Brain pericyte (primary cell): ENCODE measurements around the gene ABCC12.
"Not testable (repeated sequence)": the region's sequence is repeated elsewhere in the genome, so short reads cannot be mapped to it uniquely, and the experiment has no call there.

ENCODE experiments used
- DNase-seq: peaks from one replicate; pipeline ENCODE4 v3.0.0-alpha.2; 2012; ENCODE audit warnings: low read depth, low spot score

Gene ABCC12

GRCh38 chr16:48155926-48156789, at the start of gene ABCC12:
ABCC12 (minus strand) TSS chr16:48155993; CDS start chr16:48146424, 9,569 bp downstream.
- DNase-seq, result no peak

GRCh38 chr16:48204825-48205151, 49.0 kb upstream of the ABCC12 start:
- DNase-seq, result no peak

GRCh38 chr16:48203974-48204824, 48.4 kb upstream of the ABCC12 start:
- DNase-seq, result no peak

- no peak for DNase-seq
Observed at GRCh38 chr16:48201515-48202201, 45.9 kb upstream of the ABCC12 start.

- DNase-seq, result no peak
Observed at GRCh38 chr16:48197294-48197693, 41.5 kb upstream of the ABCC12 start.

GRCh38 chr16:48194828-48195556, 39.2 kb upstream of the ABCC12 start:
- no peak for DNase-seq

- DNase-seq, result no peak
Observed at GRCh38 chr16:48193846-48194245, 38.1 kb upstream of the ABCC12 start.

GRCh38 chr16:48188449-48189102, 32.8 kb upstream of the ABCC12 start:
- no peak for DNase-seq

GRCh38 chr16:48187779-48188178, 32.0 kb upstream of the ABCC12 start:
- no peak for DNase-seq

- DNase-seq, result no peak
Observed at GRCh38 chr16:48184681-48185080, 28.9 kb upstream of the ABCC12 start.

- DNase-seq, result no peak
Observed at GRCh38 chr16:48182979-48183537, 27.3 kb upstream of the ABCC12 start.

GRCh38 chr16:48181746-48182520, 26.1 kb upstream of the ABCC12 start:
- DNase-seq, result not testable (repeated sequence)

GRCh38 chr16:48180868-48181480, 25.2 kb upstream of the ABCC12 start:
- DNase-seq, result no peak

- no peak for DNase-seq
Observed at GRCh38 chr16:48176635-48177408, 21.0 kb upstream of the ABCC12 start.

GRCh38 chr16:48173889-48174288, 18.1 kb upstream of the ABCC12 start:
- no peak for DNase-seq

GRCh38 chr16:48172682-48173081, 16.9 kb upstream of the ABCC12 start:
- DNase-seq, result no peak

- DNase-seq, result no peak
Observed at GRCh38 chr16:48169896-48170295, 14.1 kb upstream of the ABCC12 start.

GRCh38 chr16:48168075-48168474, 12.3 kb upstream of the ABCC12 start:
- no peak for DNase-seq

- DNase-seq, result not testable (repeated sequence)
Observed at GRCh38 chr16:48166617-48167016, 10.8 kb upstream of the ABCC12 start.
